ENCODE measurements around the gene FRRS1.

FRRS1 gene

GRCh38 chr1:99663501-99663900 lies 102.9 kb downstream of the FRRS1 start:
- H2BK15ac ChIP-seq (ENCODE audit: low read length): no peak overlapping the region

GRCh38 chr1:99662539-99663080 lies 103.8 kb downstream of the FRRS1 start:
- H3K36me3 ChIP-seq (replicated peaks in 1 of 2; ENCODE audit: control insufficient read depth in 2 of 2, insufficient read depth in 2 of 2, low read length in 2 of 2): peaks cover 0 to 1% of the 10 kb centered on the region in 2 donors
- H2BK12ac ChIP-seq (ENCODE audit: low read length): no peak overlapping the region
- WGBS, 2 donors (ENCODE audit: extremely low coverage in 2 of 2, insufficient read length in 2 of 2, insufficient replicate concordance in 1 of 2): no CpG with 5 or more reads among the region's 3 CpGs
- no peak for DNase-seq (ENCODE audit: low spot score)
- no peak overlapping the region for H3K18ac ChIP-seq (ENCODE audit: low read length)
- H3K23ac ChIP-seq (ENCODE audit: low read depth, low read length, poor library complexity): no peak overlapping the region
- no peak overlapping the region for H3K14ac ChIP-seq (ENCODE audit: low read length)
- no peaks in the 10 kb centered on the region for H3K27me3 ChIP-seq (ENCODE audit: control insufficient read depth in 3 of 3, insufficient read depth in 3 of 3, low read depth in 1 of 3, low read length in 3 of 3)
- no peak overlapping the region for H3K4me3 ChIP-seq (ENCODE audit: low read length in 2 of 2)
- H4K91ac ChIP-seq (ENCODE audit: low read depth, low read length, poor library complexity): no peak overlapping the region
- no peak overlapping the region for H3K4me2 ChIP-seq (ENCODE audit: insufficient read depth, low read length, poor library complexity, severe bottlenecking)
- H2BK120ac ChIP-seq (ENCODE audit: low read depth, low read length): no peak overlapping the region
- no peak overlapping the region for H3K9ac ChIP-seq (ENCODE audit: low read depth, low read length, poor library complexity)
- H3K27ac ChIP-seq (replicated peaks; ENCODE audit: low read length): peak overlapping the region; percentile 39
- H2BK5ac ChIP-seq (ENCODE audit: low read length): no peak overlapping the region
- H3K79me1 ChIP-seq (ENCODE audit: low read depth, low read length): no peaks in the 10 kb centered on the region
- no peaks in the 10 kb centered on the region for H3K9me3 ChIP-seq (replicated peaks in 1 of 2; ENCODE audit: control insufficient read depth in 2 of 2, insufficient read depth in 1 of 2, low read depth in 1 of 2, low read length in 2 of 2)
- peak overlapping the region; percentile 2 for H2AFZ ChIP-seq (ENCODE audit: low read length)
- H3K4ac ChIP-seq (ENCODE audit: low read length): no peak overlapping the region
- peaks cover 5 to 8% of the 10 kb centered on the region in 2 donors for H3K4me1 ChIP-seq (ENCODE audit: control insufficient read depth in 2 of 2, insufficient read depth in 1 of 2, low read depth in 1 of 2, low read length in 2 of 2)
- H2AK5ac ChIP-seq (ENCODE audit: low read depth, low read length): no peak overlapping the region
- no peak overlapping the region for H4K8ac ChIP-seq (ENCODE audit: low read depth, low read length)
- H2BK15ac ChIP-seq (ENCODE audit: low read length): no peak overlapping the region

More at GRCh38 chr1:99663501-99663900, 102.9 kb downstream of the FRRS1 start:
- H2BK5ac ChIP-seq (ENCODE audit: low read length): no peak overlapping the region
- no peak overlapping the region for H3K27ac ChIP-seq (replicated peaks; ENCODE audit: low read length)
- no peak overlapping the region for H2BK120ac ChIP-seq (ENCODE audit: low read depth, low read length)
- H4K91ac ChIP-seq (ENCODE audit: low read depth, low read length, poor library complexity): no peak overlapping the region
- no peak overlapping the region for H3K18ac ChIP-seq (ENCODE audit: low read length)
- no peaks in the 10 kb centered on the region for H3K79me1 ChIP-seq (ENCODE audit: low read depth, low read length)
- DNase-seq (ENCODE audit: low spot score): no peak
- H2BK12ac ChIP-seq (ENCODE audit: low read length): no peak overlapping the region
- H3K9me3 ChIP-seq (replicated peaks in 1 of 2; ENCODE audit: control insufficient read depth in 2 of 2, insufficient read depth in 1 of 2, low read depth in 1 of 2, low read length in 2 of 2): no peaks in the 10 kb centered on the region
- no peak overlapping the region for H4K8ac ChIP-seq (ENCODE audit: low read depth, low read length)
- H3K4me3 ChIP-seq (ENCODE audit: low read length in 2 of 2): no peak overlapping the region
- H2AFZ ChIP-seq (ENCODE audit: low read length): no peak overlapping the region
- no peaks in the 10 kb centered on the region for H3K27me3 ChIP-seq (ENCODE audit: control insufficient read depth in 3 of 3, insufficient read depth in 3 of 3, low read depth in 1 of 3, low read length in 3 of 3)
- H3K9ac ChIP-seq (ENCODE audit: low read depth, low read length, poor library complexity): no peak overlapping the region
- H3K14ac ChIP-seq (ENCODE audit: low read length): no peak overlapping the region
- H3K23ac ChIP-seq (ENCODE audit: low read depth, low read length, poor library complexity): no peak overlapping the region
- no peak overlapping the region for H3K4me2 ChIP-seq (ENCODE audit: insufficient read depth, low read length, poor library complexity, severe bottlenecking)
- H3K36me3 ChIP-seq (replicated peaks in 1 of 2; ENCODE audit: control insufficient read depth in 2 of 2, insufficient read depth in 2 of 2, low read length in 2 of 2): peaks cover 0 to 7% of the 10 kb centered on the region in 2 donors
- WGBS, 2 donors (ENCODE audit: extremely low coverage in 2 of 2, insufficient read length in 2 of 2, insufficient replicate concordance in 1 of 2): no CpG with 5 or more reads among the region's 2 CpGs
- no peak overlapping the region for H2AK5ac ChIP-seq (ENCODE audit: low read depth, low read length)
- peaks cover 5 to 8% of the 10 kb centered on the region in 2 donors for H3K4me1 ChIP-seq (ENCODE audit: control insufficient read depth in 2 of 2, insufficient read depth in 1 of 2, low read depth in 1 of 2, low read length in 2 of 2)
- no peak overlapping the region for H3K4ac ChIP-seq (ENCODE audit: low read length)

GRCh38 chr1:99661780-99662179 lies 104.7 kb downstream of the FRRS1 start:
- no peak for DNase-seq (ENCODE audit: low spot score)
- H3K18ac ChIP-seq (ENCODE audit: low read length): no peak overlapping the region
- H3K27ac ChIP-seq (replicated peaks; ENCODE audit: low read length): no peak overlapping the region
- no peaks in the 10 kb centered on the region for H3K9me3 ChIP-seq (replicated peaks in 1 of 2; ENCODE audit: control insufficient read depth in 2 of 2, insufficient read depth in 1 of 2, low read depth in 1 of 2, low read length in 2 of 2)
- H3K4me2 ChIP-seq (ENCODE audit: insufficient read depth, low read length, poor library complexity, severe bottlenecking): no peak overlapping the region
- H3K79me1 ChIP-seq (ENCODE audit: low read depth, low read length): no peaks in the 10 kb centered on the region
- no peak overlapping the region for H4K8ac ChIP-seq (ENCODE audit: low read depth, low read length)
- no CpG with 5 or more reads among the region's 3 CpGs for WGBS, 2 donors (ENCODE audit: extremely low coverage in 2 of 2, insufficient read length in 2 of 2, insufficient replicate concordance in 1 of 2)
- H3K14ac ChIP-seq (ENCODE audit: low read length): no peak overlapping the region
- H2BK120ac ChIP-seq (ENCODE audit: low read depth, low read length): no peak overlapping the region
- H2AFZ ChIP-seq (ENCODE audit: low read length): no peak overlapping the region
- H3K36me3 ChIP-seq (replicated peaks in 1 of 2; ENCODE audit: control insufficient read depth in 2 of 2, insufficient read depth in 2 of 2, low read length in 2 of 2): no peaks in the 10 kb centered on the region
- H2AK5ac ChIP-seq (ENCODE audit: low read depth, low read length): no peak overlapping the region
- no peak overlapping the region for H3K4me3 ChIP-seq (ENCODE audit: low read length in 2 of 2)
- no peaks in the 10 kb centered on the region for H3K27me3 ChIP-seq (ENCODE audit: control insufficient read depth in 3 of 3, insufficient read depth in 3 of 3, low read depth in 1 of 3, low read length in 3 of 3)
- peaks cover 5 to 8% of the 10 kb centered on the region in 2 donors for H3K4me1 ChIP-seq (ENCODE audit: control insufficient read depth in 2 of 2, insufficient read depth in 1 of 2, low read depth in 1 of 2, low read length in 2 of 2)
- no peak overlapping the region for H2BK5ac ChIP-seq (ENCODE audit: low read length)
- H3K23ac ChIP-seq (ENCODE audit: low read depth, low read length, poor library complexity): no peak overlapping the region
- no peak overlapping the region for H3K9ac ChIP-seq (ENCODE audit: low read depth, low read length, poor library complexity)
- no peak overlapping the region for H2BK12ac ChIP-seq (ENCODE audit: low read length)
- no peak overlapping the region for H4K91ac ChIP-seq (ENCODE audit: low read depth, low read length, poor library complexity)
- no peak overlapping the region for H3K4ac ChIP-seq (ENCODE audit: low read length)
- H2BK15ac ChIP-seq (ENCODE audit: low read length): no peak overlapping the region

- no peak overlapping the region for H2AK5ac ChIP-seq (ENCODE audit: low read depth, low read length)
- H3K18ac ChIP-seq (ENCODE audit: low read length): no peak overlapping the region
- no peak overlapping the region for H3K9ac ChIP-seq (ENCODE audit: low read depth, low read length, poor library complexity)
- DNase-seq (ENCODE audit: low spot score): no peak
- no peak overlapping the region for H3K4ac ChIP-seq (ENCODE audit: low read length)
- H3K27ac ChIP-seq (replicated peaks; ENCODE audit: low read length): no peak overlapping the region
- no peaks in the 10 kb centered on the region for H3K27me3 ChIP-seq (ENCODE audit: control insufficient read depth in 3 of 3, insufficient read depth in 3 of 3, low read depth in 1 of 3, low read length in 3 of 3)
- peaks cover 5 to 8% of the 10 kb centered on the region in 2 donors for H3K4me1 ChIP-seq (ENCODE audit: control insufficient read depth in 2 of 2, insufficient read depth in 1 of 2, low read depth in 1 of 2, low read length in 2 of 2)
- H3K23ac ChIP-seq (ENCODE audit: low read depth, low read length, poor library complexity): no peak overlapping the region
- WGBS, 2 donors (ENCODE audit: extremely low coverage in 2 of 2, insufficient read length in 2 of 2, insufficient replicate concordance in 1 of 2): no CpG with 5 or more reads among the region's 2 CpGs
- H2AFZ ChIP-seq (ENCODE audit: low read length): no peak overlapping the region
- no peak overlapping the region for H3K4me3 ChIP-seq (ENCODE audit: low read length in 2 of 2)
- no peak overlapping the region for H2BK5ac ChIP-seq (ENCODE audit: low read length)
- H2BK12ac ChIP-seq (ENCODE audit: low read length): no peak overlapping the region
- no peaks in the 10 kb centered on the region for H3K36me3 ChIP-seq (replicated peaks in 1 of 2; ENCODE audit: control insufficient read depth in 2 of 2, insufficient read depth in 2 of 2, low read length in 2 of 2)
- H3K9me3 ChIP-seq (replicated peaks in 1 of 2; ENCODE audit: control insufficient read depth in 2 of 2, insufficient read depth in 1 of 2, low read depth in 1 of 2, low read length in 2 of 2): no peaks in the 10 kb centered on the region
- H3K79me1 ChIP-seq (ENCODE audit: low read depth, low read length): no peaks in the 10 kb centered on the region
- H2BK15ac ChIP-seq (ENCODE audit: low read length): no peak overlapping the region
- no peak overlapping the region for H4K8ac ChIP-seq (ENCODE audit: low read depth, low read length)
- H2BK120ac ChIP-seq (ENCODE audit: low read depth, low read length): no peak overlapping the region
- H4K91ac ChIP-seq (ENCODE audit: low read depth, low read length, poor library complexity): no peak overlapping the region
- H3K4me2 ChIP-seq (ENCODE audit: insufficient read depth, low read length, poor library complexity, severe bottlenecking): no peak overlapping the region
- no peak overlapping the region for H3K14ac ChIP-seq (ENCODE audit: low read length)
Measured at GRCh38 chr1:99660496-99660895, 105.9 kb downstream of the FRRS1 start.

Measured in neuronal stem cell (in vitro differentiated cells).